ENCODE data around the gene CRB2. TPM values are rescaled to one million over a fixed set of nuclear protein-coding genes. Genes with fewer than 3 reads are reported as not detected.

CRB2 gene
- total RNA-seq, 1 experiment from 2014 or later = 3.6 TPM

DNA sequence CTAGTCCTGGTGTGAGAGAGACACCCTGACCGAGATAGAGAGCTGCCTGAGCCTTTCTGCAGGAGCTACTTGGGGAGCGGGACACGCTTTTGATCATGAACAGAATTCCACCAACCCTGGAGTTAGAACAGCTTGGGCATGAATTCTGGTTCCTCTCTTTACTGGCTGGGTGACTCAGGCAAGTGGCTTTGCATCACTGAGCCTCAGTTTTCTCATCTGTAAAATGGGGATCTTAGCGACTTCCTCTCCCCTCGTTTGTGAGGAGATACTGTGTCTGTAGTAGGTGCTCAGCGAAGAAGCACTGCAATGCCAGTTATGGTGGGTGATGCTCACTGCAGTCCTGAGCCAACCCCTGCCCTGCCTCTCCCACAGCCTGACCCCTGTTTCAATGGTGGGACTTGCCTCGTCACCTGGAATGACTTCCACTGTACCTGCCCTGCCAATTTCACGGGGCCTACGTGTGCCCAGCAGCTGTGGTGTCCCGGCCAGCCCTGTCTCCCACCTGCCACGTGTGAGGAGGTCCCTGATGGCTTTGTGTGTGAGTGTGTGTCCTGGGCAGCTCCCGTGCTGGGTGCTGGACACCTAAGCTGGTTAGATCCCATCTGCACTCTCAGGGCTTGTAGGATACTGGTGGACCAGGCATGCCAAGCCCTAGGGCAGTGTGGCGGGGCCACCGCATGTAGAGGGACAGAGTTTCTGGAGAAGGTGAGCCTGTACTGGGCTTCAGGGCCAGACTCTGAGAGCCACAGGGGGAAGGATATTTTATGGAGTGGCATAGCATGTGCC, 16.0 kb downstream of the CRB2 start:
- no CpG with 5 or more reads among the region's 14 CpGs for WGBS (ENCODE audit: extremely low coverage, insufficient read length, low lambda C conversion rate)
- Histone ChIP-seq H4K8ac (replicated peaks; ENCODE audit: insufficient read length, low read depth, low read length) (no peak overlapping the region), H3K9ac (ENCODE audit: extremely low read depth, insufficient read length, low read length) (no peak overlapping the region), H3K18ac (ENCODE audit: insufficient read length, low read depth, low read length) (no peak overlapping the region), H3K79me2 (ENCODE audit: insufficient read depth, low read length) (no peaks in the 10 kb centered on the region), H2AFZ (ENCODE audit: low read length) (no peak overlapping the region), H4K20me1 (ENCODE audit: control insufficient read depth, insufficient read depth, insufficient read length) (no peaks in the 10 kb centered on the region), H3K14ac (ENCODE audit: insufficient read depth, low read length) (no peak overlapping the region; the same call in 1 of the 2 replicates), H3K27ac (ENCODE audit: insufficient read length, low read depth, low read length) (no peak overlapping the region), H2BK20ac (ENCODE audit: low read depth, low read length, poor library complexity, severe bottlenecking) (no peak overlapping the region), H3K79me1 (ENCODE audit: insufficient read depth, low read depth, low read length, poor library complexity, severe bottlenecking) (no peaks in the 10 kb centered on the region), H3K9me3 (ENCODE audit: control insufficient read depth, low read depth, low read length) (no peaks in the 10 kb centered on the region), H3K4ac (ENCODE audit: low read depth, low read length) (no peak overlapping the region), H3K23ac (ENCODE audit: insufficient read length, low read depth, low read length) (no peak overlapping the region), H3K23me2 (ENCODE audit: insufficient read length, low read depth, low read length, poor library complexity, severe bottlenecking) (no peaks in the 10 kb centered on the region), H3K4me1 (ENCODE audit: insufficient read depth, low read length) (no peaks in the 10 kb centered on the region), H4K91ac (ENCODE audit: insufficient read length, low read depth, low read length) (no peak overlapping the region), H3K56ac (ENCODE audit: insufficient read length, low read depth, low read length) (no peak overlapping the region), H3T11ph (ENCODE audit: low read length) (no peak overlapping the region), H2BK120ac (ENCODE audit: low read depth, low read length, poor library complexity, severe bottlenecking) (no peak overlapping the region), H3K4me2 (ENCODE audit: insufficient read depth, insufficient read length, low read length) (no peak overlapping the region), H3K27me3 (ENCODE audit: insufficient read depth, low read length) (no peaks in the 10 kb centered on the region; the same call in 1 of the 2 replicates), H2BK15ac (ENCODE audit: low read depth, low read length) (no peak overlapping the region), H2BK5ac (ENCODE audit: insufficient read length, low read length) (no peak overlapping the region), H2AK5ac (ENCODE audit: insufficient read length, low read length) (no peak overlapping the region), H2BK12ac (ENCODE audit: insufficient read length, low read depth, low read length) (no peak overlapping the region), H4K5ac (ENCODE audit: insufficient read length, low read depth, low read length) (no peak overlapping the region)
- no peak for DNase-seq
- peaks cover 31 to 44% of the 10 kb centered on the region in 2 experiments for H3K4me1 Mint-ChIP-seq
- peaks cover 0 to 27% (median under 1%) of the 10 kb centered on the region in 3 experiments; a peak in 3 of 7 replicates for H3K36me3 Mint-ChIP-seq (ENCODE audit: insufficient read depth in 1 of 3, low read depth in 3 of 3)
- no peaks in the 10 kb centered on the region; a peak in 1 of 5 replicates for H3K9me3 Mint-ChIP-seq
- peaks cover 19% of the 10 kb centered on the region for H3K27me3 Mint-ChIP-seq (ENCODE audit: low read depth)
- H3K4me3 Mint-ChIP-seq = no peak overlapping the region
- no peak overlapping the region; a peak in 2 of 7 replicates for H3K27ac Mint-ChIP-seq
- TF ChIP-seq CTCF (conservative IDR thresholded peaks at IDR 0.05) = no peak

All from H9 (cell line).